Measurements from ENCODE around the gene ABHD4.
"Not testable (repeated sequence)": the region's sequence is repeated elsewhere in the genome, so short reads cannot be mapped to it uniquely, and the experiment has no call there.

Gene ABHD4, protein sequence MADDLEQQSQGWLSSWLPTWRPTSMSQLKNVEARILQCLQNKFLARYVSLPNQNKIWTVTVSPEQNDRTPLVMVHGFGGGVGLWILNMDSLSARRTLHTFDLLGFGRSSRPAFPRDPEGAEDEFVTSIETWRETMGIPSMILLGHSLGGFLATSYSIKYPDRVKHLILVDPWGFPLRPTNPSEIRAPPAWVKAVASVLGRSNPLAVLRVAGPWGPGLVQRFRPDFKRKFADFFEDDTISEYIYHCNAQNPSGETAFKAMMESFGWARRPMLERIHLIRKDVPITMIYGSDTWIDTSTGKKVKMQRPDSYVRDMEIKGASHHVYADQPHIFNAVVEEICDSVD

GRCh38 chr14:22598099-22598895 is at the start of gene ABHD4:
Gene ABHD4 (plus strand): TSS chr14:22598300. CDS start chr14:22598307, 7 bp downstream.
- in situ Hi-C loops (cut with HindIII; ENCODE audit: low sequenced_read_pairs), result no loop called here

DNA sequence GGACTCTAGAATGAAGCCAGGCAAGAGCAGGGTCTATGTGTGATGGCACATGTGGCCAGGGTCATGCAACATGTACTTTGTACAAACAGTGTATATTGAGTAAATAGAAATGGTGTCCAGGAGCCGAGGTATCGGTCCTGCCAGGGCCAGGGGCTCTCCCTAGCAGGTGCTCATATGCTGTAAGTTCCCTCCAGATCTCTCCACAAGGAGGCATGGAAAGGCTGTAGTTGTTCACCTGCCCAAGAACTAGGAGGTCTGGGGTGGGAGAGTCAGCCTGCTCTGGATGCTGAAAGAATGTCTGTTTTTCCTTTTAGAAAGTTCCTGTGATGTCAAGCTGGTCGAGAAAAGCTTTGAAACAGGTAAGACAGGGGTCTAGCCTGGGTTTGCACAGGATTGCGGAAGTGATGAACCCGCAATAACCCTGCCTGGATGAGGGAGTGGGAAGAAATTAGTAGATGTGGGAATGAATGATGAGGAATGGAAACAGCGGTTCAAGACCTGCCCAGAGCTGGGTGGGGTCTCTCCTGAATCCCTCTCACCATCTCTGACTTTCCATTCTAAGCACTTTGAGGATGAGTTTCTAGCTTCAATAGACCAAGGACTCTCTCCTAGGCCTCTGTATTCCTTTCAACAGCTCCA is 48.7 kb upstream of the ABHD4 start:
- in situ Hi-C loops (cut with HindIII; ENCODE audit: low sequenced_read_pairs), result no loop called here

DNA sequence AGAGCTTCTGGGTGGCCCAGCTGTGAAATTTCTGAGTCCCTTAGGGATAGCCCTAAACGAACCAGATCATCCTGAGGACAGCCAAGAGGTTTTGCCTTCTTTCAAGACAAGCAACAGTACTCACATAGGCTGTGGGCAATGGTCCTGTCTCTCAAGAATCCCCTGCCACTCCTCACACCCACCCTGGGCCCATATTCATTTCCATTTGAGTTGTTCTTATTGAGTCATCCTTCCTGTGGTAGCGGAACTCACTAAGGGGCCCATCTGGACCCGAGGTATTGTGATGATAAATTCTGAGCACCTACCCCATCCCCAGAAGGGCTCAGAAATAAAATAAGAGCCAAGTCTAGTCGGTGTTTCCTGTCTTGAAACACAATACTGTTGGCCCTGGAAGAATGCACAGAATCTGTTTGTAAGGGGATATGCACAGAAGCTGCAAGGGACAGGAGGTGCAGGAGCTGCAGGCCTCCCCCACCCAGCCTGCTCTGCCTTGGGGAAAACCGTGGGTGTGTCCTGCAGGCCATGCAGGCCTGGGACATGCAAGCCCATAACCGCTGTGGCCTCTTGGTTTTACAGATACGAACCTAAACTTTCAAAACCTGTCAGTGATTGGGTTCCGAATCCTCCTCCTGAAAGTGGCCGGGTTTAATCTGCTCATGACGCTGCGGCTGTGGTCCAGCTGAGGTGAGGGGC is 48.0 kb upstream of the ABHD4 start:
- in situ Hi-C loops (cut with HindIII; ENCODE audit: low sequenced_read_pairs), result no loop called here

GRCh38 chr14:22551605-22551997 is 46.5 kb upstream of the ABHD4 start:
- in situ Hi-C loops (cut with HindIII; ENCODE audit: low sequenced_read_pairs), result no loop called here

- in situ Hi-C loops (cut with HindIII; ENCODE audit: low sequenced_read_pairs), result no loop called here
Observed at GRCh38 chr14:22552001-22552826, 45.9 kb upstream of the ABHD4 start.

- in situ Hi-C loops (cut with HindIII; ENCODE audit: low sequenced_read_pairs), result no loop called here
Observed at GRCh38 chr14:22552827-22553076, 45.3 kb upstream of the ABHD4 start.

- in situ Hi-C loops (cut with HindIII; ENCODE audit: low sequenced_read_pairs), result no loop called here
Observed at GRCh38 chr14:22553445-22553844, 44.7 kb upstream of the ABHD4 start.

GRCh38 chr14:22553861-22554497 is 44.1 kb upstream of the ABHD4 start:
- in situ Hi-C loops (cut with HindIII; ENCODE audit: low sequenced_read_pairs), result not testable (repeated sequence)

- in situ Hi-C loops (cut with HindIII; ENCODE audit: low sequenced_read_pairs), result no loop called here
Observed at GRCh38 chr14:22554498-22555383, 43.4 kb upstream of the ABHD4 start.

GRCh38 chr14:22555384-22556011 is 42.6 kb upstream of the ABHD4 start:
- in situ Hi-C loops (cut with HindIII; ENCODE audit: low sequenced_read_pairs), result no loop called here

GRCh38 chr14:22556021-22556989 is 41.8 kb upstream of the ABHD4 start:
- in situ Hi-C loops (cut with HindIII; ENCODE audit: low sequenced_read_pairs), result no loop called here

DNA sequence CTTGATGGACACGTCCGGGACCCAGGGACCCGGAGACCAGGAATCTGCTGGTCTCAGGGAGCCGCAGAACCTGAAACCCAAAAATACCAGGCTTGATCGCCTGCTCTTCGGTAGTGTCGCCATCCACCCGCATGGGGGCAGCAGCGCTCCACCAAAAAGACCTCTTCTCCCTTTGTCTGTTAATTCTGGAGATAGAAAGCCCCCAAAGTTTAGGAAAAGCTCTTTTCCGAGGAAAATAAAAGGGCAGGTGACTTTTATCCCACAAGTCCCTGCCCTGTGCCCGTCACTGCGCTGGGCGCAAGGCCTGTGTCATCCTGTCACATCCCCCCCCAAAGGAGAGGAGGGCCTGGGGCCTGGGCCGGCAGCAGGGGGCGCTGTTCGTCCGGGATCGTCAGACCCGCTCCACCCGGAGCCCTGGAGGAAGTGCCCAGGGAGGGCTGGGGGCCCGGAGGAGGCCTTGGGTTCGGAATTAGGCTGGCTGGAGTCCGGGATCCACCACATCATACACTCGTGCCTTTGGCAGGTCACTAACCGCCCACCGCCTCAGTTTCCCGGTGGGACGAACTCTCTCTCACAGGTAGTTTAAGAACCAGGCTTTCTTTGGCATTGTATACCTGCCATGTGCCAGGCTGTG is 41.0 kb upstream of the ABHD4 start:
- in situ Hi-C loops (cut with HindIII; ENCODE audit: low sequenced_read_pairs), result no loop called here

DNA sequence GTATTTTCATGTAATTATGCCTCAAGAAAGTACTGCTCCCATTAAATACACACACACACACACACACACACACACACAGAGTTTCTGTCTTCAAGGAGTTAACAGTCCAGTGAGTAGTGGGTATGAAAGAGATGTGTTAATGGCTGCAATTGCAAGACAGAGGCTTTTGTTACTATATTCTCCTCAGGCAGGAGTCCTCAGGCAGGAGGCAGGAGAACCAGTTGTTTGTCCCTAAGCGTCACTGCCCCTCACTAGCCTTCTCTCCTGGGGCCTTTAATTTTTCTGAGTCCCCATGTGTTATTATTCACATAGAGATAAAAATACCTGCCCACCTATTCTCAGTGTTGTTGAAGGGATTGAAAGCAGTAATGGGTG is 40.3 kb upstream of the ABHD4 start:
- in situ Hi-C loops (cut with HindIII; ENCODE audit: low sequenced_read_pairs), result no loop called here

GRCh38 chr14:22558221-22558913 is 39.7 kb upstream of the ABHD4 start:
- in situ Hi-C loops (cut with HindIII; ENCODE audit: low sequenced_read_pairs), result no loop called here

- in situ Hi-C loops (cut with HindIII; ENCODE audit: low sequenced_read_pairs), result no loop called here
Observed at GRCh38 chr14:22559041-22559440, 39.1 kb upstream of the ABHD4 start.

DNA sequence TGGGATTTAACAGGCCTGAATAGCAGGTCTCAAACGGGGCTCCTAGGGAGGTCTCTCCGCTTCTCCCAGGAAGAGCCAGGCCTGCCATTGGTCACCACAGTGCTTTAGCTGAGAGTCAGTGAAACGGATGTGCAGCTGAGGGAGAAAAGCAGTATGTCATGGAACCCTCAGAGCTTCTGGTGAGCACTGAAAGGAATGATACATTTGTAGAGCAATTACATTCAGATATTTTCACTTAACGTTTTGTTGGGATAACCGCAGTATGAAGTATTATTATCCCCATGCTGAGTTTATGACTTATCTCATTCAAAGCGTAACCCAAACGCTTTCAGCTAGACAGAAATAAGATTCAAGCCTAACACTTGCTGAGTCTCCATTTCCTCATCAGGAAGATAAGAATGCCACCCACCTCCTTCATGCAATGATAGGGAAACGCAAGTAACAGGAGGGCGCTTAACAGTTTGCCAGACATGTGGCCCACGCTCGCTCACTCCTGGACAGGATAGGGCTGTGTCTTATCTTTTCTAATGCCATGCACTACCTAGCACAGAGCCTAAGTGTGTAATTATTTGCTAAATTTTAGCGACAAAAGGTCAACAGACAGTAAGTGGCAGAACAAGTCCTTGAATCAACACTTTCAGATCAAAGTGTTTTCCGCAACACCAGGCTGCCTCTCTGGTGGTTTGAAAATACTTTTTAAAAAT is 37.3 kb upstream of the ABHD4 start:
- in situ Hi-C loops (cut with HindIII; ENCODE audit: low sequenced_read_pairs), result loop anchor here (5.0 kb wide), 1 partner anchor 39 kb away; no protein-coding TSS in a partner anchor

Measured in endothelial cell of hepatic sinusoid (primary cell).